ENCODE results near the gene USP3. TPM values are rescaled to one million over a fixed set of nuclear protein-coding genes. Genes with fewer than 3 reads are reported as not detected.

The USP3 gene
- total RNA-seq, 1 donor from 2014 or later = 57.3 TPM

DNA sequence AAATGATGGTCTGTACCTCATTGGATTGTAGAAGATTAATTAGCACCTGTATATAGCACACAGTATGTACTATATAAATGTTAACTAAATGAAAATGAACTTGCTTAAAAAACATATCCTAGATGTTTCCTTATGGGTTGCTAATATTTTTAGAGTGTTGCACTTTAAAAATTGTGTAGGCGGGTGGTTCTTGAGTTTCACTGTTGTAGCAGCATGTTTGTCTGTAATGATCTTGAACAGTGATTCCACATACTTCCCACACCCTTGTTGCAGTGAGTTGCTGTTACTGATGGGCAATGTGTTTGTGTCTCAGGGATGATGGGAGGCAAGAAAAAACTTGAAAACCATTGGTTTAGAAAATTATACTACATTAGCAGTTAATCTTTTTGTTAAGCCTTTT lies 22.0 kb downstream of the USP3 start:
- H3K9me3 Mint-ChIP-seq = no peaks in the 10 kb centered on the region
- no peaks in the 10 kb centered on the region for H3K27me3 Mint-ChIP-seq
- H3K36me3 Mint-ChIP-seq = peaks cover 4% of the 10 kb centered on the region
- no peak for DNase-seq (ENCODE audit: extremely low spot score, unreplicated experiment)
- TF ChIP-seq, protein P1, sequence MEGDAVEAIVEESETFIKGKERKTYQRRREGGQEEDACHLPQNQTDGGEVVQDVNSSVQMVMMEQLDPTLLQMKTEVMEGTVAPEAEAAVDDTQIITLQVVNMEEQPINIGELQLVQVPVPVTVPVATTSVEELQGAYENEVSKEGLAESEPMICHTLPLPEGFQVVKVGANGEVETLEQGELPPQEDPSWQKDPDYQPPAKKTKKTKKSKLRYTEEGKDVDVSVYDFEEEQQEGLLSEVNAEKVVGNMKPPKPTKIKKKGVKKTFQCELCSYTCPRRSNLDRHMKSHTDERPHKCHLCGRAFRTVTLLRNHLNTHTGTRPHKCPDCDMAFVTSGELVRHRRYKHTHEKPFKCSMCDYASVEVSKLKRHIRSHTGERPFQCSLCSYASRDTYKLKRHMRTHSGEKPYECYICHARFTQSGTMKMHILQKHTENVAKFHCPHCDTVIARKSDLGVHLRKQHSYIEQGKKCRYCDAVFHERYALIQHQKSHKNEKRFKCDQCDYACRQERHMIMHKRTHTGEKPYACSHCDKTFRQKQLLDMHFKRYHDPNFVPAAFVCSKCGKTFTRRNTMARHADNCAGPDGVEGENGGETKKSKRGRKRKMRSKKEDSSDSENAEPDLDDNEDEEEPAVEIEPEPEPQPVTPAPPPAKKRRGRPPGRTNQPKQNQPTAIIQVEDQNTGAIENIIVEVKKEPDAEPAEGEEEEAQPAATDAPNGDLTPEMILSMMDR (conservative IDR thresholded peaks at IDR 0.05) = no peak
- no peak overlapping the region for H3K4me3 Mint-ChIP-seq
- no peak overlapping the region for H3K27ac Mint-ChIP-seq
- peaks cover 49% of the 10 kb centered on the region for H3K4me1 Mint-ChIP-seq (ENCODE audit: unreplicated experiment)

DNA sequence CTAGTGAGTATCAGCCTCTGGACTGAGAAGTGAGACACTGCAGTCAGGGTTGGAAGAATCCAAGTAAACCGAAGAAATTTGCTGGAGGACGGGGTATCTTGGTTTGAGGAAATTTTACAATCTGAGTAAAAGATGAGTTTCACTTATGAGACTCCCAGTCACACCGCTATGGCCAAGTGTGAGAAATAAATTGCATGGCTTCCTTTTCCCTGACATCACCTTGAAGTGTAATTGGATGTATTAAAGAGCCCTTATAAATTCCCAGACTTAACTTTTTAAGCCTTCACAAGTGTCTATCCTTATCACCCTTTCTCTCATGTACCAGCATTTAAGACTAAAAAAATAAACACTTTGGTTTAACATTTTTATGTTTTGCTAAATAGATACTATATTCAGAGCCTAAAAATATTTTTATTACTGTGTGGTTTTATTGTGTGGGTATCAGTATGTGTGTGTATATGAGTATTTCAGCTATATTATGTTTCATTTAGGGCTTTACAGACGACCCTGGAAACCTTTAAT lies 23.8 kb downstream of the USP3 start:
- Mint-ChIP-seq H3K36me3 (peaks cover 4% of the 10 kb centered on the region), H3K27ac (peak overlapping the region; percentile 60), H3K4me3 (no peak overlapping the region), H3K9me3 (no peaks in the 10 kb centered on the region), H3K4me1 (ENCODE audit: unreplicated experiment) (peaks cover 42% of the 10 kb centered on the region), H3K27me3 (no peaks in the 10 kb centered on the region)
- DNase-seq (ENCODE audit: extremely low spot score, unreplicated experiment) = no peak
- TF ChIP-seq, protein P1 (conservative IDR thresholded peaks at IDR 0.05) = no peak

DNA sequence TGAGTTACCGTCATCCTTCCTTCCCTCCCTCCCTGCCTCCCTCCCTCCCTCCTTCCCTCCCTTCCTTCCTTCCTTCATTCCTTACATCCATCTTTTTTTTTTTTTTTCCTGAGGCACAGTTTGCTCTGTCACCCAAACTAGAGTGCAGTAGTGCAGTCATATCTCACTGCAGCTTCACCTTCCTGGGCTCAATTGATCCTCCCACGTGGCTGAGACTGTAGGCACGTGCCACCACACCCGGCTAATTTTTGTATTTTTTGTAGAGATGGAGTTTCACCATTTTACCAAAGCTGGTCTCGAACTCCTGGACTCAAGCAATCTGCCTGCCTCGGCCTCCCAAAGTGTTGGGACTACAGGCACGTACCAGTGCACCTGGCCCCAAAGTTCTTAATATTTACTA lies 25.8 kb downstream of the USP3 start:
- no peak for DNase-seq (ENCODE audit: extremely low spot score, unreplicated experiment)
- H3K27me3 Mint-ChIP-seq = no peaks in the 10 kb centered on the region
- no peaks in the 10 kb centered on the region for H3K9me3 Mint-ChIP-seq
- peaks cover 26% of the 10 kb centered on the region for H3K4me1 Mint-ChIP-seq (ENCODE audit: unreplicated experiment)
- TF ChIP-seq, protein P1 (conservative IDR thresholded peaks at IDR 0.05) = no peak
- peaks cover 4% of the 10 kb centered on the region for H3K36me3 Mint-ChIP-seq
- H3K4me3 Mint-ChIP-seq = no peak overlapping the region
- H3K27ac Mint-ChIP-seq = no peak overlapping the region

DNA sequence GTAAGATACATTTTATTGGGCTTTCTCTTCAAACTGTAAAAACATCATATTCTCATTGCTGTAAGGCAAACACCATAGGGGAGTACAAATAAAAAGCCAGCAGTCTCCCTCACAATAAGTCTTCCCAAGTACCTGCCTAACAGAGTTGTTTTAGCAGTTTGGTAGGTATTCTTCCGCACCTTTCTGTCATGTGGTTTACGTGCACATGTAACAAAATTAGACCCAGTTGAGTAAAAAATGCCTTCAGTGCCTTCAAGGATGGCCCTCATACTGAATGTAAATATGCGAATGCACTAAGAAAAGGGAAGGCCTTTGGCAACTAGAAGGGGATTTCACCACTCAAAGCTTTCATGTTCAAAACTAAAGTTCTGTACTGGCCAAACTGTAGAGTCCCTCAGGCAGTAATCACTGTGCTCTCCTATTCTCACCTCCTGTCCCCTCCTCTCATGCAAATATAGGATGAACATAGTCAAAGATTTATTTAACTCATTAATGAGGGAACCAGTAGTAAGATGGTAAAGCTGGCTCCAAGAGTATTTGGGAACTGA lies 26.4 kb downstream of the USP3 start:
- H3K4me1 Mint-ChIP-seq (ENCODE audit: unreplicated experiment) = peaks cover 25% of the 10 kb centered on the region
- TF ChIP-seq, protein P1 (conservative IDR thresholded peaks at IDR 0.05) = no peak
- no peak overlapping the region for H3K4me3 Mint-ChIP-seq
- no peaks in the 10 kb centered on the region for H3K27me3 Mint-ChIP-seq
- no peak for DNase-seq (ENCODE audit: extremely low spot score, unreplicated experiment)
- H3K36me3 Mint-ChIP-seq = peaks cover 6% of the 10 kb centered on the region
- no peak overlapping the region for H3K27ac Mint-ChIP-seq
- H3K9me3 Mint-ChIP-seq = no peaks in the 10 kb centered on the region

DNA sequence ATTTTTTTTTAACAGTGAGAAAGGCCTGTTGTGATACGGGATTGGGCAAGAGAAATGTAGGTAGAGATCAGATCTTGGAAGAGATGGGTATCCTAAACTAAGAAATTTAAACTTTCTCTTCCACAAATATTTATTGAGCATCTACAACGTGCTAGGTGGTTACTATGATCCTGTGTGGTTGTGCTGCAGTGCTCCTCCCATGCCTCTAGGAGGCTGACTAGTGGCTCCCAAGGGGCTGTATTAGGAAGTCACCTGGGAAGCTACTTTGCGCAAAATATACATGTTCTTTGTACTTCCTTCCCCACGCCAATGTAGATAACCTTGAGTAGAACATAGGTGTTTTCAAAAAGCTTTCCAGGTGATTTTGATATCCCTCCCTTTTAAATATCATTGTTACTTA lies 27.2 kb downstream of the USP3 start:
- Mint-ChIP-seq H3K4me3 (no peak overlapping the region), H3K4me1 (ENCODE audit: unreplicated experiment) (peaks cover 27% of the 10 kb centered on the region), H3K27ac (no peak overlapping the region), H3K36me3 (peaks cover 7% of the 10 kb centered on the region), H3K9me3 (no peaks in the 10 kb centered on the region), H3K27me3 (no peaks in the 10 kb centered on the region)
- no peak for DNase-seq (ENCODE audit: extremely low spot score, unreplicated experiment)
- TF ChIP-seq, protein P1 (conservative IDR thresholded peaks at IDR 0.05) = peak; percentile 56
